ENCODE measurements around the gene WNT4. TPM values are rescaled to one million over a fixed set of nuclear protein-coding genes. Genes with fewer than 3 reads are reported as not detected.

The WNT4 gene
- total and polyA plus RNA-seq, 10 donors, result 0.07 to 0.47 (median 0.16) TPM; not detected in 1

DNA sequence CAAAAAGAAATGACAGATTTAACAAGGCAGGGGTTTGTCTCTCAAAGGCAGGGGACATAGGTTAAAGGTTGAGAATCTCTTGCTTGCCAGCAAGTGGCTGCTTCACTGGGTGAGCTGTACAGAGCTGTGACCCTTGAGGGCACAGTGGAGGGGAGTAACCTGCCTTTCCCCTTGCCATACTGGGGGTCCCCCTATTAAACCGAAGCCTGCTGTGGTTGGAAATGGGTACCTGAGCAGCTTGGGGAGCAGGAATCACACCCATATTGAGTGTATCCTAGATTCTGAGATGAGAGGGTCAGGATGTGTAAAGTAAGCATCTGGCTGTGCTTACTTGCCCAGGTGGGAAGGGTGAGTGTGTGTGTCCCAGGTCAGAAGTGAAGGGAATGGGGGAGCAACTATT, 31.8 kb downstream of the WNT4 start:
- Histone ChIP-seq H3K4me1 (peaks cover 13 to 73% (median 29%) of the 10 kb centered on the region in 6 donors), H3K27me3 (replicated peaks in 1 of 7) (no peaks in the 10 kb centered on the region), H3K27ac (no peak overlapping the region), H3K36me3 (peaks cover 0 to 100% (median 21%) of the 10 kb centered on the region in 6 donors), H3K4me3 (no peak overlapping the region), H3K9me3 (no peaks in the 10 kb centered on the region)
- intact Hi-C loops (cut with DNase I; ENCODE audit: low total_unique reads), result no loop called here
- 90 to 100% (median 94%) methylated on average over 1 of the region's 1 CpG for WGBS, 5 donors
- TF ChIP-seq, protein P1, sequence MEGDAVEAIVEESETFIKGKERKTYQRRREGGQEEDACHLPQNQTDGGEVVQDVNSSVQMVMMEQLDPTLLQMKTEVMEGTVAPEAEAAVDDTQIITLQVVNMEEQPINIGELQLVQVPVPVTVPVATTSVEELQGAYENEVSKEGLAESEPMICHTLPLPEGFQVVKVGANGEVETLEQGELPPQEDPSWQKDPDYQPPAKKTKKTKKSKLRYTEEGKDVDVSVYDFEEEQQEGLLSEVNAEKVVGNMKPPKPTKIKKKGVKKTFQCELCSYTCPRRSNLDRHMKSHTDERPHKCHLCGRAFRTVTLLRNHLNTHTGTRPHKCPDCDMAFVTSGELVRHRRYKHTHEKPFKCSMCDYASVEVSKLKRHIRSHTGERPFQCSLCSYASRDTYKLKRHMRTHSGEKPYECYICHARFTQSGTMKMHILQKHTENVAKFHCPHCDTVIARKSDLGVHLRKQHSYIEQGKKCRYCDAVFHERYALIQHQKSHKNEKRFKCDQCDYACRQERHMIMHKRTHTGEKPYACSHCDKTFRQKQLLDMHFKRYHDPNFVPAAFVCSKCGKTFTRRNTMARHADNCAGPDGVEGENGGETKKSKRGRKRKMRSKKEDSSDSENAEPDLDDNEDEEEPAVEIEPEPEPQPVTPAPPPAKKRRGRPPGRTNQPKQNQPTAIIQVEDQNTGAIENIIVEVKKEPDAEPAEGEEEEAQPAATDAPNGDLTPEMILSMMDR (IDR thresholded peaks at IDR 0.05 in 8 of 11, conservative IDR thresholded peaks at IDR 0.05 in 3 of 11), result no peak
- TF ChIP-seq POLR2AphosphoS5 (IDR thresholded peaks at IDR 0.05) (no peak), POLR2A (IDR thresholded peaks at IDR 0.05) (no peak)
- DNase-seq, result no peak

DNA sequence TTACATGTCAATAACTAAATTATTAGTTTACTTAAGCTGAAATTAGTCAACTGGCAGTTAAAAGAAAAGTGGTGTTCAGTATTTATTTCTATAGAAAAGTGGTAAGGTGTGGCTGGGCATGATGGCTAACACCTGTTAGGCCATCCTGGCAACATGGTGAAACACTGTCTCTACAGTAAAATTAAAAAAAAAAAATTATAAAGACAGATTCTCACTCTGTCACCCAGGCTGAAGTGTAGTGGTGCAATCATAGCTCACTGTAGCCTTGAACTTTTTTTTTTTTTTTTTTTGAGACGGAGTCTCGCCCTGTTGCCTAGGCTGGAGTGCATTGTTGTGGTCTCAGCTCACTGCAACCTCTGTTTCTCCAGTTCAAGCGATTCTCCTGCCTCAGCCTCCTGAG, 32.9 kb downstream of the WNT4 start:
- no peak for DNase-seq
- WGBS, 5 donors, result 85 to 98% (median 91%) methylated on average over 2 to 3 of the region's 3 CpGs
- Histone ChIP-seq H3K27me3 (replicated peaks in 1 of 7) (no peaks in the 10 kb centered on the region), H3K9me3 (no peaks in the 10 kb centered on the region), H3K4me1 (peaks cover 14 to 73% (median 27%) of the 10 kb centered on the region in 6 donors), H3K27ac (no peak overlapping the region), H3K36me3 (peaks cover 0 to 100% (median 21%) of the 10 kb centered on the region in 6 donors), H3K4me3 (no peak overlapping the region)
- intact Hi-C loops (cut with DNase I; ENCODE audit: low total_unique reads), result no loop called here
- TF ChIP-seq POLR2A (IDR thresholded peaks at IDR 0.05) (no peak), POLR2AphosphoS5 (IDR thresholded peaks at IDR 0.05) (no peak)
- TF ChIP-seq, protein P1 (IDR thresholded peaks at IDR 0.05 in 8 of 11, conservative IDR thresholded peaks at IDR 0.05 in 3 of 11), result no peak

DNA sequence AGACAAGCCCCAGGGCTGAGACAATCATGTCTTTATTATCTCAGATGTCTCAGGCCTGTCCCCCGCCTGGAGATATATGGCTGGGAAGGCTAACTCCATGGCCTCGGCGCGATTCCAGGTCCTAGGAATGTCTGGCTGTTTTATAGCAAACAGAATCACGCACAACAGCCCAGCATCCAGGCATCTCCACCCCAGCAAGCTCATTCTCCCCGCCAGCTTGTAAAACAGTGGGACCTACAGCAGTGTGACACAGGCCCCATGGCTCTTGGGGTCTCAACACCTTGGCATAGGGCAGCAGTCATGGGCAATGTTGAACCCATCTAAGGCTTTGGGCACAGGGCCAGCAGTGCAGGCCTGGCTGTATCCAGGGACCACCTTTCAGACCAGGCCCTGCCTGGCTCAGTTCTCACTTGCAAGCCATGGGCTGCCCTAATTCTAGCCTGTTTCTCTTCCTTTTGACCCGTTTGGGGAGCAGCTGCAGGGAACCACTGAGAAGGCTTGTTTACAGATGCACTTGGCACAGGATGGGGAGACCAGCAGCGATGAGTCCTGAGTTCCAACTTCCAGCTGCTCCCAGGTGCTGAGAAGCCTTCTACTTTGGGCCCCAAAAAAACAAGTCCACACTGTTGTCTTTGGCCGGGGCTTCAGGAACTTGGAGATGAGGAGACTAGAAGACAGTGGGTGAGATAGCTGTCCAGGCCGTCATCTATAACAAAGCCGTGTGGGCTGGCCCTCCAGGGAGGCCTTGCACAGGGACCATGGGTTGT, 34.4 kb downstream of the WNT4 start:
- 67 to 85% (median 80%) methylated on average over 6 to 11 of the region's 11 CpGs for WGBS, 5 donors
- TF ChIP-seq POLR2AphosphoS5 (IDR thresholded peaks at IDR 0.05), result peak in 1 of 3 donors; percentile 23
- TF ChIP-seq, protein P1 (IDR thresholded peaks at IDR 0.05 in 8 of 11, conservative IDR thresholded peaks at IDR 0.05 in 3 of 11), result no peak
- peak overlapping the region in 1 of 8 donors; percentile 8 for H3K27ac ChIP-seq

DNA sequence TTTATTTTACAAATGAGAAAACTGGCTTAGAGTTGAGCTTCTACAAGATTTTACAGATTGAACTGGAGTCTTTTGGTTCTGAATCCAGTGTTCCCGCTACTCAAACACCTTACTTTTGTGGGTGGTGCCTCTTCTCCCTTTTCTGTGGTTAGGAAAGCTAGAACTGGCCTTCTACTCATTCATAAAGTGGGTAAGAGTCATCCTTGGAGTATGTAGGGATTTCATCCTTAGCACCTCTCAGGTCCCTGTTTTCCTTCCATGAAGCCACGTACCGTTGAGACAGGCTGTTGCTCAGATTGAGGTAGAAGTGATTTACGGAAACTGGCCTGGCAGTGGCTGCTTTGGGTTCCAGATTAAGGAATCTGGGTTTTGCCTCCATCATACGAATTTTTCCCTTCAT, 35.8 kb downstream of the WNT4 start:
- Histone ChIP-seq H3K27me3 (replicated peaks in 1 of 7) (no peaks in the 10 kb centered on the region), H3K36me3 (peaks cover 0 to 97% (median 19%) of the 10 kb centered on the region in 6 donors), H3K27ac (no peak overlapping the region), H3K4me3 (no peak overlapping the region), H3K9me3 (no peaks in the 10 kb centered on the region), H3K4me1 (peaks cover 0 to 73% (median 37%) of the 10 kb centered on the region in 6 donors)
- 88 to 96% (median 91%) methylated on average over 5 of the region's 5 CpGs for WGBS, 5 donors
- intact Hi-C loops (cut with DNase I; ENCODE audit: low total_unique reads), result no loop called here
- DNase-seq, result no peak
- TF ChIP-seq POLR2AphosphoS5 (IDR thresholded peaks at IDR 0.05) (no peak), POLR2A (IDR thresholded peaks at IDR 0.05) (no peak)
- TF ChIP-seq, protein P1 (IDR thresholded peaks at IDR 0.05 in 8 of 11, conservative IDR thresholded peaks at IDR 0.05 in 3 of 11), result no peak

More for the DNA sequence above, 34.4 kb downstream of the WNT4 start:
- intact Hi-C loops (cut with DNase I; ENCODE audit: low total_unique reads), result no loop called here
- no peak for DNase-seq
- Histone ChIP-seq H3K4me1 (peaks cover 0 to 73% (median 29%) of the 10 kb centered on the region in 6 donors), H3K36me3 (peaks cover 0 to 100% (median 21%) of the 10 kb centered on the region in 6 donors), H3K9me3 (no peaks in the 10 kb centered on the region), H3K4me3 (no peak overlapping the region), H3K27me3 (replicated peaks in 1 of 7) (no peaks in the 10 kb centered on the region)
